Tibial artery (tissue), 4 donors: ENCODE results near the gene IL36B.

Experiments
- DNase-seq, 2 donors: peaks; one replicate each; pipeline ENCODE4 v3.0.0-alpha.2; 2019
- H3K27ac ChIP-seq, 2 donors: fragments of 200-600 bp; sonication (generic) in 1 of 2; 1 replicate in 1 of 2; 2 replicates in 1 of 2; pipeline ENCODE4 v1.5.1; 2018 to 2019; ENCODE audit warnings: mild to moderate bottlenecking in 1 of 2
- H3K27me3 ChIP-seq, 2 donors: fragments of 200-600 bp; sonication (generic) in 1 of 2; one replicate each; pipeline versions ENCODE4 v1.5.1 to v1.6.0; 2016 to 2019
- H3K36me3 ChIP-seq, 3 donors: fragments of 200-600 bp; sonication (generic) in 2 of 3; one replicate each; pipeline ENCODE4 v1.5.1; 2016 to 2019; ENCODE audit warnings: mild to moderate bottlenecking in 2 of 3
- H3K4me1 ChIP-seq, 4 donors: fragments of 200-600 bp; sonication (generic) in 2 of 4; 1 replicate in 3 of 4; 2 replicates in 1 of 4; pipeline ENCODE4 v1.5.1; 2016 to 2019
- H3K4me3 ChIP-seq, 2 donors: fragments of 200-600 bp; sonication (generic) in 1 of 2; 1 replicate in 1 of 2; 2 replicates in 1 of 2; pipeline ENCODE4 v1.5.1; 2018 to 2019; ENCODE audit warnings: mild to moderate bottlenecking in 2 of 2
- H3K9me3 ChIP-seq, 3 donors: fragments of 200-600 bp; sonication (generic) in 1 of 3; one replicate each; pipeline ENCODE4 v1.5.1; 2016 to 2019
- intact Hi-C: fragments of 100-400 bp; cut with DNase I; formaldehyde crosslinking; loops from one replicate; pipeline ENCODE4 v1.15.0; 2023; ENCODE audit warnings: low total_unique reads
- TF ChIP-seq, protein P1 (sequence below), 2 experiments: fragments of 200-600 bp in 1 of 2; fragments of 450-650 bp in 1 of 2; IDR thresholded peaks; one replicate each; pipeline ENCODE4 v1.5.1; 2017 to 2019; ENCODE audit warnings: antibody characterized with exemption in 2 of 2, mild to moderate bottlenecking in 1 of 2, moderate library complexity in 1 of 2

The IL36B gene

DNA sequence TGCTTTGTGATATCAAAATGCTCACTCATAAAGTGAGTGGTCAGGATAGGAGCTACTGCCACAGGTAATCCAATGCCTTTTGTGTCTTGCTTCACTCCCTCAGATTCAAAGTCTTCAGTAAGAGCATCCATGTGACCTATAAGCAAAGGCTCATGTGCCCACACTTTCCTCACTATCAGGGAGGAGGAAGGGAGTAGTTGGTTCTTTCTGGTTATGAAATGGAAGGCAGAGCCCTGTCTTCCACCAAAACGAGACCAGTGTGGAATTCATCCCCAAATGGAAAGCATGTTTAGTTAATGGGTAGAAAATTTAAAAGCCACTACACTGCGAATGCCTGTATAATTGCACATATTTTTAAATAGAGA, 40.9 kb upstream of the IL36B start:
- no peak for DNase-seq
- Histone ChIP-seq H3K4me1 (no peaks in the 10 kb centered on the region), H3K27me3 (no peaks in the 10 kb centered on the region), H3K9me3 (no peaks in the 10 kb centered on the region), H3K4me3 (no peak overlapping the region), H3K36me3 (no peaks in the 10 kb centered on the region), H3K27ac (no peak overlapping the region)
- intact Hi-C loops = no loop called here
- TF ChIP-seq, protein P1, sequence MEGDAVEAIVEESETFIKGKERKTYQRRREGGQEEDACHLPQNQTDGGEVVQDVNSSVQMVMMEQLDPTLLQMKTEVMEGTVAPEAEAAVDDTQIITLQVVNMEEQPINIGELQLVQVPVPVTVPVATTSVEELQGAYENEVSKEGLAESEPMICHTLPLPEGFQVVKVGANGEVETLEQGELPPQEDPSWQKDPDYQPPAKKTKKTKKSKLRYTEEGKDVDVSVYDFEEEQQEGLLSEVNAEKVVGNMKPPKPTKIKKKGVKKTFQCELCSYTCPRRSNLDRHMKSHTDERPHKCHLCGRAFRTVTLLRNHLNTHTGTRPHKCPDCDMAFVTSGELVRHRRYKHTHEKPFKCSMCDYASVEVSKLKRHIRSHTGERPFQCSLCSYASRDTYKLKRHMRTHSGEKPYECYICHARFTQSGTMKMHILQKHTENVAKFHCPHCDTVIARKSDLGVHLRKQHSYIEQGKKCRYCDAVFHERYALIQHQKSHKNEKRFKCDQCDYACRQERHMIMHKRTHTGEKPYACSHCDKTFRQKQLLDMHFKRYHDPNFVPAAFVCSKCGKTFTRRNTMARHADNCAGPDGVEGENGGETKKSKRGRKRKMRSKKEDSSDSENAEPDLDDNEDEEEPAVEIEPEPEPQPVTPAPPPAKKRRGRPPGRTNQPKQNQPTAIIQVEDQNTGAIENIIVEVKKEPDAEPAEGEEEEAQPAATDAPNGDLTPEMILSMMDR (IDR thresholded peaks at IDR 0.05) = no peak

DNA sequence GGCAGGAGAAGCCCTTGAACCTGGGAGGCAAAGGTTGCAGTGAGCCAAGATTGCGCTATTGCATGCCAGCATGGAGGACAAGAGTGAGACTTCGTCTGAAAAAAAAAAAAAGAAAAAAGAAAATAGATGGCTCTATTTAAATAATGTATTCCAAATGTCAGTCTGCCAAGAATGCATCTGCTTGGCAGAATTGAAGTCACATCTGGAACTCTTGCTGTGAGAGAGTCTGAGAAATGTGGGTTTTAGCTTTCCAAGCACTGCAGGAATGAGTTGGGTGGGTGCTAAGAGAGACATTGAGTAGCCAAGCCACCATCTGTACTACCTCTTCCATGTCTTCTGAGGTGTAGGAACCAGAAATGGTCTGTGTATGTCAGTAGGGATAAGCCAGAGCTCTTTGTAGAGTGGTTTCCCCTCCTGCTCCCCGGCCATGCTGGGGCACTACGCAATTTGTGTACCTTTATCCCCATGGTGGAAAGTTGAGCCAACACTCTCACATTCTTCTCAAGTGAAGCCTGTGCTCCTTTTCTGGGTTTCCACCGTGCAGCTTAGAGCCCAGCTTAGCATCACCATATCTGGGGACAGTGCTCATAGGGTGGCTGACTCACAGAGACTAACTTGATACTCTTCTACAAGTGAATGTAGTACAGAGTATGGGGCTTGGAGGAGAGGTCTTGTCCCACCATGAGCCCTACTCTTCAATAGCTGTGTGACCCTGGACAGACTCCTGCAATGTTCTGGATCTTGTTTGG, 40.4 kb upstream of the IL36B start:
- intact Hi-C loops = no loop called here
- Histone ChIP-seq H3K36me3 (no peaks in the 10 kb centered on the region), H3K27me3 (no peaks in the 10 kb centered on the region), H3K27ac (no peak overlapping the region), H3K4me1 (no peaks in the 10 kb centered on the region), H3K9me3 (no peaks in the 10 kb centered on the region), H3K4me3 (no peak overlapping the region)
- TF ChIP-seq, protein P1 (IDR thresholded peaks at IDR 0.05) = no peak
- DNase-seq = no peak

DNA sequence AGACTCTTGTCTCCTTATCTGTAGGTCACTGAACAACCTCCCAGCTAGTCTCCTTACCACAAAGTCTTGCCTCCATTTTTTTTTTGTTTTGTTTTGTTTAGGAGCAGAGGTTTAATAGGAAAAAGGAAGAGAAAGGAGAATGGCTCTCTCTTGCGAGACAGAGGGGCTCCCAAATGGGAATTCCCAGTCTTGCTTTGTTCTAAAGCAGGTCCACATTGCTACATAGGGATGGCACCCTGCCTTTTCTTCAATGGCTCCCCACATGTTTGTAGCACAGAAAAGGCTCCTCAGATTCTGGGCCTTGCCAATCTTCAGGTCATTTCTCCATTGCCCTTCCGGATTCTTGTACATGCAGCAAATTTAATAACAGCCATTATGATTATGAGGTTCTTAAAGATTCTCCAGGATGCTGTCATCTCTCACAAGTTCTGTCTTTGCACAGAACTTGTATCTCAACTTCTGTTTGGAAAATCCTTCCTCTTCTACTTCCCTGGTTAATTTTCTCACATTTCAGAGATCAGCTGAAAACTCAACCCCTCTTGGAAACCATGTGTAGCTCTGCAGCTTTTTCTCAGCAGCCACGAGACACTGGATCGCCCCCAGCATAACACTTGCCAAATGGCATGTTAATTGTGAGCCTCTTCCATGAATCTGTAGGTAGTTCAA, 38.7 kb upstream of the IL36B start:
- Histone ChIP-seq H3K27me3 (no peaks in the 10 kb centered on the region), H3K36me3 (no peaks in the 10 kb centered on the region), H3K4me3 (no peak overlapping the region), H3K27ac (no peak overlapping the region), H3K4me1 (no peaks in the 10 kb centered on the region), H3K9me3 (no peaks in the 10 kb centered on the region)
- intact Hi-C loops = no loop called here
- TF ChIP-seq, protein P1 (IDR thresholded peaks at IDR 0.05) = no peak
- DNase-seq = no peak

DNA sequence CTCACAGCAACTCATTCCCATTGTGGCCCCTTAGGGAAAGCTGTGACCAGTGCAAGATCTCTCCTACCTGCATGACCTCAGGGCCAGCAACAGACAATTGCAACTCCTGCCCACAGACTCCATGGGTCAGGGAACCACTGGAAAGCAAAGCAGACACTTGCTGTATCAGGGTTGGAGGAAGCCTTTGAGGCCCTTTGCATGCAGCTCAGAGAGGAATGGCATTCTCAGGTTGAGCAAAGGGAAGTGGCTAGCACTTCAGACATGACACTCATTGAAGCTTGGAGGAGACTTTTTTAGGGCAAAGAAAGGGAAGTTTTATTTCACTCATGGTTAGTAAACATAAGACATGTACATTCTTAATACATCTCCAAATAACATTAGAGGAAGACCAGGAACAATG, 37.2 kb upstream of the IL36B start:
- DNase-seq = no peak
- H3K4me3 ChIP-seq = no peak overlapping the region
- intact Hi-C loops = no loop called here
- TF ChIP-seq, protein P1 (IDR thresholded peaks at IDR 0.05) = no peak
- H3K27ac ChIP-seq = no peak overlapping the region
- no peaks in the 10 kb centered on the region for H3K27me3 ChIP-seq
- no peaks in the 10 kb centered on the region for H3K36me3 ChIP-seq
- H3K9me3 ChIP-seq = no peaks in the 10 kb centered on the region
- H3K4me1 ChIP-seq = no peaks in the 10 kb centered on the region

DNA sequence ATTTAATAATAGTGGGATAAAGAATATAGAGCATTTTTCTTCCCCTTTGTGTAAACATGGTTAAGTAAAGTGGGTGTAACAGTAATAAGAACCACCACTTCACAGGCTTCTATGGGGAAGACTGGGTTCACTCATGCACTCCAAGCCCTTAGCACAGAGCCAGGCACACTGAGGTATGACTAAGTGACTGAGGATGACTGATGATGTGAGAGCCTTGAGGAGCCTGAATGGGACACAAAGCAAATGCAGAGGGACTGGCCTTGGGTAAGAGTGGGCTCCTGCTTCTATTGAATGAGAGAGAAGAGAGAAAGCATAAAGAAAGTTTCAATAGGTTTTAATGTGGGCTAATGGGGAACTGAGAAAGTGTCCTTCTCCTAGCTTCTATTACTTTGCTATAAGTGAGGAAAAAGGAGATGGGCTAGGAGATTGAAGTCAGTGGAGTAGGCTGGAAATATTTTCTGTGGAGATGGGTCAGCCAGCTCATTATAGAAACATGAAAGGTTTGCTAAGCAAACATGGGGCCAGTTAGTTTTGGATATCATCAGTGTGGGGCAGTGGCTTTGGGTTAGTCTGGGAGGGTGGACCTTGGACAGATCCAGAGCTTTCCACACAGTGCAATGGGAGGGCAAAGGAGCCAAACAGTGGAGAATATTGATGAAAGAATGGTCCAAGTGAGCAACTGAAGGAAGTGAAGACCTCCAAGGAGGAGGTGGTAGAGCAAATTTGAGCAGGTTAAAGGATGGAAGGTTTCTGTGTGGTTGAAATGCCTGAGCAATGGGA, 35.7 kb upstream of the IL36B start:
- no peaks in the 10 kb centered on the region for H3K36me3 ChIP-seq
- H3K9me3 ChIP-seq = no peaks in the 10 kb centered on the region
- DNase-seq = no peak
- TF ChIP-seq, protein P1 (IDR thresholded peaks at IDR 0.05) = no peak
- no peaks in the 10 kb centered on the region for H3K27me3 ChIP-seq
- no peak overlapping the region for H3K4me3 ChIP-seq
- H3K27ac ChIP-seq = no peak overlapping the region
- intact Hi-C loops = no loop called here
- no peaks in the 10 kb centered on the region for H3K4me1 ChIP-seq
